ENCODE measurements around the gene TMEM9.

DNA sequence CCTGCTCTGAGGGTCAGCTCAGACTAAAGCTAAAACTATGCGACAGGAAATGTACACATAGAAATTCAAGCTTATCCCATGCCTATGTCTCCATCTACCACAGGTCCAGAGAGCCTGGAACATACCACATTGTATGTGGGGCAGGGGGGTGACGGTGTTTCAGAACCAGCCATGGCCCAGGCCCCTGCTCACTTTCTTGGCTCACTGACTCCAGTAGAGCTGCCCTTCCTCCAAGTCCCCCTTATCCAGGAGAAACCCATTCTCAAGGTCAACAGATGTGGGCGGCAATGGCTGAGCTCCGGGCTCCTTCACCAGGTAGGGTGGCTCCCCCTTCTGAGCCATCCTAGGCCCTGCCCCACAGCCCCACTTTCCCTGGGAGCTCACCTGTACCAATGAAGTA, 63.0 kb downstream of the TMEM9 start:
- no peak for TF ChIP-seq POLR2A (IDR thresholded peaks at IDR 0.05)
- no peak for TF ChIP-seq EP300 (IDR thresholded peaks at IDR 0.05)
- TF ChIP-seq CTCF (IDR thresholded peaks at IDR 0.05): no peak
